K562 (cell line): ENCODE data around the gene MYRIP.

ENCODE experiments used
- BMI1 ChIP-seq: fragments of 150-350 bp; IDR thresholded peaks from 2 replicates; pipeline ENCODE4 v1.6.1; 2014; ENCODE audit warnings: low read length
- CTCF ChIP-seq, 3 experiments: IDR thresholded peaks in 2 of 3; conservative IDR thresholded peaks in 1 of 3; 2 replicates each; pipeline ENCODE4 v1.5.1; 2011 to 2012; ENCODE audit warnings: low read length in 3 of 3, mild to moderate bottlenecking in 3 of 3, control low read depth in 2 of 3, improper control_type of control experiment in 1 of 3, inconsistent platforms in 1 of 3, low read depth in 1 of 3, mixed read lengths in 1 of 3, moderate library complexity in 1 of 3; ENCODE audit not compliant: insufficient read depth in 2 of 3
- POLR2A ChIP-seq: fragments of 450-650 bp; conservative IDR thresholded peaks from 2 replicates; pipeline ENCODE4 v1.6.1; 2016
- POLR2G ChIP-seq: fragments of 200-400 bp; formaldehyde crosslinking; IDR thresholded peaks from 2 replicates; pipeline ENCODE4 v1.6.1; 2017; ENCODE audit warnings: low read depth, mild to moderate bottlenecking, antibody characterized with exemption, low read length, moderate library complexity
- SRSF9 ChIP-seq: fragments of 200-400 bp; formaldehyde crosslinking; IDR thresholded peaks from 2 replicates; pipeline ENCODE4 v1.6.1; 2017; ENCODE audit warnings: low read depth, low read length, borderline replicate concordance
- ZNF121 ChIP-seq: sonication (generic); formaldehyde crosslinking; conservative IDR thresholded peaks from 2 replicates; pipeline ENCODE4 v1.8.0; 2022; ENCODE audit warnings: missing genetic modification reagents
- ZNF24 ChIP-seq: fragments of 450-650 bp; IDR thresholded peaks from 2 replicates; pipeline ENCODE4 v1.6.1; 2016

- TF ChIP-seq ZNF24 (no peak), POLR2A (no peak), POLR2G (no peak), ZNF121 (CRISPR knock-in tag) (no peak), CTCF (IDR thresholded peaks at IDR 0.05 in 2 of 3, conservative IDR thresholded peaks at IDR 0.05 in 1 of 3; ENCODE audit: insufficient read depth in 2 of 3, low read depth in 1 of 3, low read length in 3 of 3) (no peak), SRSF9 (no peak), BMI1 (no peak)
Measured at GRCh38 chr3:40189118-40189517, 379.7 kb downstream of the MYRIP start.
